ENCODE results near the gene ZNF486. TPM values are rescaled to one million over a fixed set of nuclear protein-coding genes. Genes with fewer than 3 reads are reported as not detected.
"Not testable (repeated sequence)": the region's sequence is repeated elsewhere in the genome, so short reads cannot be mapped to it uniquely, and the experiment has no call there.

Gene ZNF486
- total and polyA plus RNA-seq, 12 donors: 0.81 to 4.0 (median 2.8) TPM

DNA sequence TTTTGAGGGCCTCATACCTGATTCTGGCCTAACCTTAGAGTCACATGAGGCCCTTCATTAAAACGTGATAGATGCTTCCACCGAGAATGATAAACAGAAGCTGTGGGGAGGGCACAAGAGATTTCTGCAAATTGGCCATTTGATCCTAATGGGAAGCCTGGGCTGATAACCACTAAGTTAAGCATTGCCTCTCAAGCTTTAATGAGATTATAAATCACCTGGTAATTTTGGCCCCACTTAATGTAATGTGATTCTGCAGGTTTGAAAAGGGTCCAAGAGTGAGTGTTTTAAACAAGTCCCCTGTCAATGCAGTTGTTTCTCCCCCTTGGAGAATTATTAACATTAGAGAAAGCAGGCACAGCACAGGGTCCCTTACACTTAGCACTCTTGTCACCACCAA lies 42.0 kb downstream of the ZNF486 start:
- DNase-seq: no peak
- no peak overlapping the region for H3K27ac ChIP-seq
- H3K4me1 ChIP-seq (replicated peaks in 1 of 2): no peaks in the 10 kb centered on the region
- WGBS, 4 donors: 50 to 77% (median 69%) methylated on average over 2 of the region's 2 CpGs
- intact Hi-C loops (cut with DNase I): no loop called here
- no peaks in the 10 kb centered on the region for H3K27me3 ChIP-seq
- peaks cover 0 to 6% (median 0%) of the 10 kb centered on the region in 3 donors for H3K9me3 ChIP-seq (replicated peaks in 1 of 3)
- TF ChIP-seq, protein P1, sequence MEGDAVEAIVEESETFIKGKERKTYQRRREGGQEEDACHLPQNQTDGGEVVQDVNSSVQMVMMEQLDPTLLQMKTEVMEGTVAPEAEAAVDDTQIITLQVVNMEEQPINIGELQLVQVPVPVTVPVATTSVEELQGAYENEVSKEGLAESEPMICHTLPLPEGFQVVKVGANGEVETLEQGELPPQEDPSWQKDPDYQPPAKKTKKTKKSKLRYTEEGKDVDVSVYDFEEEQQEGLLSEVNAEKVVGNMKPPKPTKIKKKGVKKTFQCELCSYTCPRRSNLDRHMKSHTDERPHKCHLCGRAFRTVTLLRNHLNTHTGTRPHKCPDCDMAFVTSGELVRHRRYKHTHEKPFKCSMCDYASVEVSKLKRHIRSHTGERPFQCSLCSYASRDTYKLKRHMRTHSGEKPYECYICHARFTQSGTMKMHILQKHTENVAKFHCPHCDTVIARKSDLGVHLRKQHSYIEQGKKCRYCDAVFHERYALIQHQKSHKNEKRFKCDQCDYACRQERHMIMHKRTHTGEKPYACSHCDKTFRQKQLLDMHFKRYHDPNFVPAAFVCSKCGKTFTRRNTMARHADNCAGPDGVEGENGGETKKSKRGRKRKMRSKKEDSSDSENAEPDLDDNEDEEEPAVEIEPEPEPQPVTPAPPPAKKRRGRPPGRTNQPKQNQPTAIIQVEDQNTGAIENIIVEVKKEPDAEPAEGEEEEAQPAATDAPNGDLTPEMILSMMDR (IDR thresholded peaks at IDR 0.05): no peak
- TF ChIP-seq POLR2A (IDR thresholded peaks at IDR 0.05): no peak
- no peaks in the 10 kb centered on the region for H3K36me3 ChIP-seq (replicated peaks in 1 of 2)
- H3K4me3 ChIP-seq: no peak overlapping the region

DNA sequence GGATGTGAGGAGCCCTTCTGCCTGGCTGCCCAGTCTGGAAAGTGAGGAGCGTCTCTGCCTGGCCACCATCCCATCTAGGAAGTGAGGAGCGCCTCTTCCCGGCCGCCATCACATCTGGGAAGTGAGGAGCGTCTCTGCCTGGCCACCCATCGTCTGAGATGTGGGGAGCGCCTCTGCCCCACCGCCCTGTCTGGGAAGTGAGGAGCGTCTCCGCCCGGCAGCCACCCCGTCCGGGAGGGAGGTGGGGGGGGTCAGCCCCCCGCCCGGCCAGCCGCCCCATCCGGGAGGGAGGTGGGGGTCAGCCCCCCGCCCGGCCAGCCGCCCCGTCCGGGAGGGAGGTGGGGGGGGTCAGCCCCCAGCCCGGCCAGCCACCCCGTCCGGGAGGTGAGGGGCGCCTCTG lies 47.4 kb downstream of the ZNF486 start:
- H3K36me3 ChIP-seq (replicated peaks in 1 of 2); H3K4me3 ChIP-seq; DNase-seq; H3K9me3 ChIP-seq (replicated peaks in 1 of 3); H3K4me1 ChIP-seq (replicated peaks in 1 of 2); H3K27me3 ChIP-seq; H3K27ac ChIP-seq; intact Hi-C loops (cut with DNase I): not testable (repeated sequence)
- WGBS, 4 donors: 91 to 96% (median 94%) methylated on average over 3 to 23 of the region's 26 CpGs

DNA sequence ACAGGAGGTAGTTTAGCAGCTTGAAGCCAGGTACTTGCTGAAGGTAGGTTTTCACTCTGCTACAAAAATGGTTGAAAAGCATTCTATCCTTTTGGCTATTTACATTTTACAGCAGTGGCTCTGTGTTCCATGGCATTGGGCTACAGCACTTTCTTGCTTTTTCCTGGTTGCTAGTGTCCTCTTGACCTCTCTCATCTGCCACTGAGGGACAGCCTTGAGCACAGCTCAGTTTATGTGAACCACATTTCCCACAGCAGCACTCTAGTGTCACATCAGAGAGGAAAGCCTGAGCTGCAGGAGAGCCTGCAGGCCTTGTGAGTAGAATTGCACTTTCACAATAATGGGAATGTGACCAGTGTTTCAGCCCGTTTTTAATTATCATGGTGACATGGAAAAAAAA lies 54.6 kb downstream of the ZNF486 start:
- intact Hi-C loops (cut with DNase I); H3K9me3 ChIP-seq (replicated peaks in 1 of 3); H3K27me3 ChIP-seq; H3K4me1 ChIP-seq (replicated peaks in 1 of 2); H3K36me3 ChIP-seq (replicated peaks in 1 of 2); H3K4me3 ChIP-seq; DNase-seq; H3K27ac ChIP-seq: not testable (repeated sequence)
- 68 to 78% (median 73%) methylated on average over 1 of the region's 1 CpG for WGBS, 4 donors

DNA sequence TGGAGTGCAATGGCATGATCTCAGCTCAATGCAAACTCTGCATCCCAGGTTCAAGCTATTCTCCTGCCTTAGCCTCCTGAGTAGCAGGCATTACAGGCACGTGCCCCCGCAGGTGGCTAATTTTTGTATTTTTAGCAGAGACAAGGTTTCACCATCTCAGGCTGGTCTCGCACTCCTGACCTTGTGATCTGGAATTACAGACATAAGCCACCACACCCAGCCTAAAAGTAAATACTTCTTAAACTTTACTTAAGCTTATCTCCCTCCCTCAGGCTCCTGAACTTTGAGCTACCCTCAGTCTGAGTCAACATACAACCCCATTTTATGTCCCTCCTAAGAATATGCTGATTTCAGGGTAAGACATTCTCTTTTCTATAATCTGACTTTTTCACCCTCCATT lies 66.1 kb downstream of the ZNF486 start:
- 89 to 100% (median 93%) methylated on average over 3 of the region's 3 CpGs for WGBS, 4 donors
- H3K27ac ChIP-seq: no peak overlapping the region
- H3K4me3 ChIP-seq: no peak overlapping the region
- H3K4me1 ChIP-seq (replicated peaks in 1 of 2): peaks cover 0 to 7% of the 10 kb centered on the region in 2 donors
- H3K36me3 ChIP-seq (replicated peaks in 1 of 2): no peaks in the 10 kb centered on the region
- intact Hi-C loops (cut with DNase I): no loop called here
- no peaks in the 10 kb centered on the region for H3K9me3 ChIP-seq (replicated peaks in 1 of 3)
- TF ChIP-seq, protein P1 (IDR thresholded peaks at IDR 0.05): no peak
- no peak for TF ChIP-seq POLR2A (IDR thresholded peaks at IDR 0.05)
- DNase-seq: no peak
- no peaks in the 10 kb centered on the region for H3K27me3 ChIP-seq

DNA sequence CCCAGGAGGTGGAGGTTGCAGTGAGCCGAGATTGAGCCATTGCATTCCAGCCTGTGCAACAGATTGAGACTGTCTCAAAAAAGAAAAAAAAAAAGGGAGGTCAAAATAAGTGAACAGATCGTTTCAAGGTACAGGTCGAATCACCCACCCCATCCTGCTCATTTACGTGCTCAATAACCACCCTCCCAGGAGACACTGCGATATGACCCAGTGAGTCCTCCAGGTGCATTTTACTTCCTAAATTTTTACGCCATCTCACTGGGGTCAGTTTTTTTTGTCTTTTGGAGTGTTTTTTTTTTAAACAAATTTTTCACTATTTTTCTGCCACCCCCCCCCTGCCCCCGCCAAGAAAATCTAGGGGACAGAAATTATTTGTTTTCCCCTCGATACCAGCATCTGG lies 68.1 kb downstream of the ZNF486 start:
- WGBS, 4 donors: 97 to 98% (median 98%) methylated on average over 8 of the region's 8 CpGs
- Histone ChIP-seq H3K4me3 (no peak overlapping the region), H3K27me3 (no peaks in the 10 kb centered on the region), H3K36me3 (replicated peaks in 1 of 2) (no peaks in the 10 kb centered on the region), H3K9me3 (replicated peaks in 1 of 3) (no peaks in the 10 kb centered on the region), H3K27ac (no peak overlapping the region), H3K4me1 (replicated peaks in 1 of 2) (peaks cover 0 to 7% of the 10 kb centered on the region in 2 donors)
- DNase-seq: no peak
- no peak for TF ChIP-seq POLR2A (IDR thresholded peaks at IDR 0.05)
- TF ChIP-seq, protein P1 (IDR thresholded peaks at IDR 0.05): no peak
- intact Hi-C loops (cut with DNase I): no loop called here

All from adrenal gland (tissue), 12 donors.